SJCRH30 (cell line): ENCODE results near the gene GNL2. TPM values are rescaled to one million over a fixed set of nuclear protein-coding genes. Genes with fewer than 3 reads are reported as not detected.
"Not testable (repeated sequence)": the region's sequence is repeated elsewhere in the genome, so short reads cannot be mapped to it uniquely, and the experiment has no call there.

Source experiments
- DNase-seq, 2 experiments: peaks; one replicate each; pipeline ENCODE4 v3.0.0-alpha.2; 2015 to 2020
- H3K27ac ChIP-seq: fragments of 250-450 bp; sonication (Bioruptor Pico); 2 replicates; pipeline ENCODE4 v1.5.1; 2020; ENCODE audit warnings: mild to moderate bottlenecking, moderate library complexity
- H3K27me3 ChIP-seq: fragments of 250-450 bp; sonication (Bioruptor Pico); 2 replicates; pipeline ENCODE4 v1.5.1; 2020; ENCODE audit warnings: mild to moderate bottlenecking, moderate library complexity
- H3K36me3 ChIP-seq: fragments of 250-450 bp; sonication (Bioruptor Pico); 2 replicates; pipeline ENCODE4 v1.5.1; 2020; ENCODE audit warnings: mild to moderate bottlenecking, moderate library complexity
- H3K4me1 ChIP-seq: fragments of 250-450 bp; sonication (Bioruptor Pico); 2 replicates; pipeline ENCODE4 v1.5.1; 2020; ENCODE audit warnings: mild to moderate bottlenecking, moderate library complexity
- H3K4me3 ChIP-seq: fragments of 250-450 bp; sonication (Bioruptor Pico); 2 replicates; pipeline ENCODE4 v1.5.1; 2020; ENCODE audit warnings: mild to moderate bottlenecking, moderate library complexity
- H3K9me3 ChIP-seq: fragments of 250-450 bp; sonication (Bioruptor Pico); replicated peaks from 2 replicates; pipeline ENCODE4 v1.5.1; 2020; ENCODE audit warnings: mild to moderate bottlenecking, moderate library complexity
- total RNA-seq: library from RNA; depleted of rRNA; stranded (reverse); fragments of >200 nt; shearing (Covaris generic); gene quantifications from 2 replicates; pipeline ENCODE4 v1.2.3, GENCODE V29; 2014

GNL2 gene
- total RNA-seq, 1 experiment from 2014 or later: 119 TPM

- Histone ChIP-seq H3K27me3 (no peaks in the 10 kb centered on the region), H3K4me3 (no peak overlapping the region), H3K27ac (no peak overlapping the region), H3K9me3 (no peaks in the 10 kb centered on the region), H3K36me3 (peaks cover 53% of the 10 kb centered on the region), H3K4me1 (peaks cover 3% of the 10 kb centered on the region; the same call in 1 of the 2 replicates)
- no peak for DNase-seq
These were observed 2.0 kb downstream of the GNL2 start for GRCh38 chr1:37593726-37594125.

- Histone ChIP-seq H3K36me3 (peaks cover 85% of the 10 kb centered on the region), H3K4me3 (no peak overlapping the region), H3K4me1 (no peaks in the 10 kb centered on the region), H3K9me3 (no peaks in the 10 kb centered on the region), H3K27me3 (no peaks in the 10 kb centered on the region), H3K27ac (no peak overlapping the region)
- no peak for DNase-seq
These were observed 6.8 kb downstream of the GNL2 start for GRCh38 chr1:37588939-37589338.

- H3K27me3 ChIP-seq, DNase-seq, H3K27ac ChIP-seq, H3K9me3 ChIP-seq, H3K4me1 ChIP-seq, H3K4me3 ChIP-seq: not testable (repeated sequence)
- H3K36me3 ChIP-seq: peaks cover 87% of the 10 kb centered on the region
These were observed 11.2 kb downstream of the GNL2 start for GRCh38 chr1:37584544-37584943.

GRCh38 chr1:37575692-37576091 lies 20.0 kb downstream of the GNL2 start:
- H3K27me3 ChIP-seq: no peaks in the 10 kb centered on the region
- H3K4me3 ChIP-seq: no peak overlapping the region
- H3K27ac ChIP-seq: no peak overlapping the region
- peaks cover 92% of the 10 kb centered on the region for H3K36me3 ChIP-seq
- no peaks in the 10 kb centered on the region for H3K9me3 ChIP-seq
- no peak for DNase-seq
- H3K4me1 ChIP-seq: no peaks in the 10 kb centered on the region

GRCh38 chr1:37574834-37575480 lies 20.8 kb downstream of the GNL2 start:
- Histone ChIP-seq H3K4me3 (no peak overlapping the region), H3K27ac (no peak overlapping the region), H3K36me3 (peaks cover 93% of the 10 kb centered on the region), H3K27me3 (no peaks in the 10 kb centered on the region), H3K9me3 (no peaks in the 10 kb centered on the region), H3K4me1 (no peaks in the 10 kb centered on the region)
- DNase-seq: no peak

GRCh38 chr1:37570528-37571334 lies 25.0 kb downstream of the GNL2 start:
- DNase-seq: no peak
- no peaks in the 10 kb centered on the region for H3K27me3 ChIP-seq
- H3K36me3 ChIP-seq: peaks cover 98% of the 10 kb centered on the region
- no peaks in the 10 kb centered on the region for H3K4me1 ChIP-seq
- H3K9me3 ChIP-seq: no peaks in the 10 kb centered on the region
- H3K27ac ChIP-seq: no peak overlapping the region
- H3K4me3 ChIP-seq: no peak overlapping the region

GRCh38 chr1:37567023-37567422 lies 28.7 kb downstream of the GNL2 start:
- Histone ChIP-seq H3K4me3 (no peak overlapping the region), H3K27me3 (no peaks in the 10 kb centered on the region), H3K9me3 (no peaks in the 10 kb centered on the region), H3K36me3 (peaks cover 86% of the 10 kb centered on the region), H3K27ac (no peak overlapping the region), H3K4me1 (no peaks in the 10 kb centered on the region)
- no peak for DNase-seq

GRCh38 chr1:37564892-37565291 lies 30.8 kb downstream of the GNL2 start:
- no peaks in the 10 kb centered on the region for H3K4me1 ChIP-seq
- peaks cover 67% of the 10 kb centered on the region for H3K36me3 ChIP-seq
- H3K27ac ChIP-seq: no peak overlapping the region
- H3K9me3 ChIP-seq: no peaks in the 10 kb centered on the region
- DNase-seq: no peak
- no peak overlapping the region for H3K4me3 ChIP-seq
- H3K27me3 ChIP-seq: no peaks in the 10 kb centered on the region

GRCh38 chr1:37562984-37563383 lies 32.8 kb downstream of the GNL2 start:
- H3K27ac ChIP-seq: no peak overlapping the region
- no peaks in the 10 kb centered on the region for H3K27me3 ChIP-seq
- H3K4me3 ChIP-seq: no peak overlapping the region
- H3K9me3 ChIP-seq: no peaks in the 10 kb centered on the region
- H3K36me3 ChIP-seq: peaks cover 48% of the 10 kb centered on the region
- no peaks in the 10 kb centered on the region for H3K4me1 ChIP-seq
- no peak for DNase-seq

- H3K27me3 ChIP-seq: no peaks in the 10 kb centered on the region
These were observed 34.3 kb downstream of the GNL2 start for GRCh38 chr1:37561133-37562132.

GRCh38 chr1:37560401-37561132 lies 35.2 kb downstream of the GNL2 start:
- Histone ChIP-seq H3K27me3 (no peaks in the 10 kb centered on the region), H3K4me3 (no peak overlapping the region), H3K36me3 (peaks cover 24% of the 10 kb centered on the region), H3K9me3 (no peaks in the 10 kb centered on the region), H3K4me1 (no peaks in the 10 kb centered on the region), H3K27ac (no peak overlapping the region)
- DNase-seq: peak in 1 of 2 experiments; percentile 24

More at GRCh38 chr1:37561133-37562132, 34.3 kb downstream of the GNL2 start:
- no peak overlapping the region for H3K4me3 ChIP-seq
- DNase-seq: peak; percentile 23 to 35
- H3K36me3 ChIP-seq: peaks cover 32% of the 10 kb centered on the region
- H3K27ac ChIP-seq: no peak overlapping the region
- H3K9me3 ChIP-seq: no peaks in the 10 kb centered on the region
- H3K4me1 ChIP-seq: no peaks in the 10 kb centered on the region

GRCh38 chr1:37559957-37560379 lies 35.8 kb downstream of the GNL2 start:
- not testable (repeated sequence) for H3K9me3 ChIP-seq, DNase-seq, H3K27me3 ChIP-seq, H3K4me3 ChIP-seq, H3K27ac ChIP-seq, H3K4me1 ChIP-seq
- peaks cover 18% of the 10 kb centered on the region for H3K36me3 ChIP-seq

GRCh38 chr1:37559080-37559479 lies 36.7 kb downstream of the GNL2 start:
- H3K4me3 ChIP-seq: no peak overlapping the region
- no peak for DNase-seq
- no peaks in the 10 kb centered on the region for H3K27me3 ChIP-seq
- H3K27ac ChIP-seq: no peak overlapping the region
- no peaks in the 10 kb centered on the region for H3K4me1 ChIP-seq
- H3K9me3 ChIP-seq: no peaks in the 10 kb centered on the region; the same call in 1 of the 2 replicates
- peaks cover 14% of the 10 kb centered on the region for H3K36me3 ChIP-seq

GRCh38 chr1:37558411-37558810 lies 37.3 kb downstream of the GNL2 start:
- no peak overlapping the region for H3K27ac ChIP-seq
- H3K4me3 ChIP-seq: no peak overlapping the region
- H3K4me1 ChIP-seq: no peaks in the 10 kb centered on the region; the same call in 1 of the 2 replicates
- H3K36me3 ChIP-seq: peaks cover 9% of the 10 kb centered on the region
- no peak for DNase-seq
- no peaks in the 10 kb centered on the region for H3K27me3 ChIP-seq
- no peaks in the 10 kb centered on the region; the same call in 1 of the 2 replicates for H3K9me3 ChIP-seq
